ENCODE data around the gene TTC1.

TTC1 gene

GRCh38 chr5:160029004-160029403, 20.1 kb downstream of the TTC1 start:
- Histone ChIP-seq H3K27me3 (ENCODE audit: control insufficient read depth in 1 of 2, insufficient read depth in 2 of 2, low read length in 2 of 2) (no peaks in the 10 kb centered on the region), H3K9me3 (ENCODE audit: low read length) (no peaks in the 10 kb centered on the region), H3K9ac (ENCODE audit: low read length) (no peak overlapping the region), H3K27ac (ENCODE audit: low read depth, low read length) (no peak overlapping the region), H3K36me3 (ENCODE audit: insufficient read depth, low read length) (no peaks in the 10 kb centered on the region), H3K4me1 (ENCODE audit: insufficient read depth, low read length) (peaks cover 6% of the 10 kb centered on the region), H3K4me3 (ENCODE audit: low read depth in 1 of 2, low read length in 2 of 2) (no peak overlapping the region)

DNA sequence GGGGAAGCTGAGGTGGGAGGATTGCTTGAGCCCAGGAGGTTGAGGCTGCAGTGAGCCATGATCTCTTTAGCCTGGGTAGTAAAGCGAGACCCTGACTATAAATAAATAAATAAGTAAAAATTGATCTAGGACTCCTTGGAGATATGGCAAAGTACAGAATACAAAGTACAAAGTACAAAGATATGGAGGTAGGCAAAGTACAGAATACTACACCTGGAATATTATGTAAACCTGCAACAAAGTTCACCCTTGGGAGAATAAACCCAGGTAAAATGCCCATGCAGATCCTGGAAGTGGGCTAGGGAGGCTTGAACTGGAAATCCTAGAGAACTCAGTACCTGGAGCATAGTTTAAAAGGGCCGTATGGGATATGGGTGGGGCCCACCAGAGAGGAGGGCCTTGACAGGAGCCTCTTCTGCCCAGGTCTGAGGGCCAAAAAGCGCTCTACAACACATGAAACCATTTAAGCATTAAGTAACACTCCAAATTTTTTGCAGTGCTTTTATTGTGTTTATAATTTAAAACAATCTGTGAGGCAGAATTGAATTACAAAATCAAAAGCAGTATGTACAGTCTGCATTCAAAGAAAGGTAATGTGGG, 20.7 kb downstream of the TTC1 start:
- Histone ChIP-seq H3K9me3 (ENCODE audit: low read length) (no peaks in the 10 kb centered on the region), H3K27ac (ENCODE audit: low read depth, low read length) (no peak overlapping the region), H3K36me3 (ENCODE audit: insufficient read depth, low read length) (no peaks in the 10 kb centered on the region), H3K4me1 (ENCODE audit: insufficient read depth, low read length) (peaks cover 6% of the 10 kb centered on the region), H3K9ac (ENCODE audit: low read length) (no peak overlapping the region), H3K27me3 (ENCODE audit: control insufficient read depth in 1 of 2, insufficient read depth in 2 of 2, low read length in 2 of 2) (no peaks in the 10 kb centered on the region), H3K4me3 (ENCODE audit: low read depth in 1 of 2, low read length in 2 of 2) (no peak overlapping the region)

DNA sequence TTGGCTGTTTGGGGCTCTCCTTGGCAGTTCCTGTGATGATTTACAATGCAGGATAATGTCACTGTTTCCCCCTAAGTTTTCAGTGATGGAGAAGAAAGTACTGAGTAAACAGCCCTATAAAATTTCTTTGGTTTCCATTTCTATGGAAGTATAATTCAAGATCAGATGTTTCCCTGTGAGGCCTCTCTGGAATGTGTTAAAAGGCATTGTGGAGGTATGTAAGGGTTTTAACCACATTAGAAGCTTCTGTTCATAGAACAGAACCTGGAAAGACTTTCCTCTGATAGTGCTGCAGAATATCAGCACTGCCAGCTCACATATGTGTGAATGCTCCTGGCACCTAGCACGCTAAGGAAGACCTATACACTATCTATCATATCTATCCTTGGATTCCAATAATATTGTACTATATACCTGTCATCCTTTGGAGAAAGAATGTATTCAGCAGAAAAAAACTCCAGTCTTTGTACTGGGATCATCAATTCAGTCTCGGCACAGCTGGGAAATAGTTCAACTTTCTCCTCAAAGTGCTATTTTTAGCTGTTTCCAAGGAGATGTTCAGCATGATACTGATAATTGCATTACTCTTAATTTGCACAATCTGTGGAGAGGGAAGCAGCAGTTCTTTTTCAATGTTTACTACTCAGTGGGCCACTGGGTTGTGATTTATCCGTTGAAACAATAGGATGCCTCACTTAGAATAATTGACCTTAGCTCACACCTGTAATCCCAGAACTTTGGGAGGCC, 21.9 kb downstream of the TTC1 start:
- H3K4me3 ChIP-seq (ENCODE audit: low read depth in 1 of 2, low read length in 2 of 2), result no peak overlapping the region
- no peaks in the 10 kb centered on the region for H3K27me3 ChIP-seq (ENCODE audit: control insufficient read depth in 1 of 2, insufficient read depth in 2 of 2, low read length in 2 of 2)
- H3K27ac ChIP-seq (ENCODE audit: low read depth, low read length), result no peak overlapping the region
- no peaks in the 10 kb centered on the region for H3K9me3 ChIP-seq (ENCODE audit: low read length)
- H3K4me1 ChIP-seq (ENCODE audit: insufficient read depth, low read length), result peaks cover 6% of the 10 kb centered on the region
- no peak overlapping the region for H3K9ac ChIP-seq (ENCODE audit: low read length)
- H3K36me3 ChIP-seq (ENCODE audit: insufficient read depth, low read length), result peaks cover 6% of the 10 kb centered on the region

DNA sequence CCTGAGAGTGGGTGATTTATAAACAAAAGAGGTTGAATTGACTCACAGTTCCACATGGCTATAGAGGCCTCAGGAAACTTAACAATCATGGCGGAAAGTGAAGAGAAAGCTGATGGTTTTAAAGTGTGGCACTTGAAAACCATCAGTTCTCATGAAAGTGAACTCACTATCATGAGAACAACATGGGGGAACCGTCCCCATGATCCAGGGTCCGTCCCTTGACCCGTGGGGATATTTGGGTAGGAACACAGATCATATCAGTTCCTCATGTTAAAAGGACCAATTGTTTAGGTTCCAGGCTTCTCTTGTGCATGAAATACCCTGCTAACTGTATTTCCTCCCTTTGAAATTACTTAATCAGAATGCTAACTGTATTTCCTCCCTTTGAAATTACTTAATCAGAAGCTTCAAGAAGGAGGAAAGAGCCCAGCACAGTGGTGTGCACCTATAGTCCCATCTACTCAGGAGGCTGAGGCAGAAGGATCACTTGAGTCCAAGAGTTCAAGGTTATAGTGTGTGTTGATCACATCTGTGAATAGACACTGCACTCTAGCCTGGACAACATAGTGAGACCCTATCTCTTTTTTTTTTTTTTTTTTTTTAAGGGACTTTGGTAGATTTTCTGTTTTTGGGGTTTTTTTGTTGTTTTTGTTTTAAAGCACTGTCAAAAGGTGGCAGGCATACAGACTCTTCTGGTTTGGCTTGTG, 24.8 kb downstream of the TTC1 start:
- Histone ChIP-seq H3K9ac (ENCODE audit: low read length) (no peak overlapping the region), H3K36me3 (ENCODE audit: insufficient read depth, low read length) (peaks cover 22% of the 10 kb centered on the region), H3K4me3 (ENCODE audit: low read depth in 1 of 2, low read length in 2 of 2) (no peak overlapping the region), H3K4me1 (ENCODE audit: insufficient read depth, low read length) (peaks cover 6% of the 10 kb centered on the region), H3K27ac (ENCODE audit: low read depth, low read length) (no peak overlapping the region), H3K9me3 (ENCODE audit: low read length) (no peaks in the 10 kb centered on the region), H3K27me3 (ENCODE audit: control insufficient read depth in 1 of 2, insufficient read depth in 2 of 2, low read length in 2 of 2) (no peaks in the 10 kb centered on the region)

- no peaks in the 10 kb centered on the region for H3K9me3 ChIP-seq (ENCODE audit: low read length)
- H3K27ac ChIP-seq (ENCODE audit: low read depth, low read length), result no peak overlapping the region
- H3K4me3 ChIP-seq (ENCODE audit: low read depth in 1 of 2, low read length in 2 of 2), result no peak overlapping the region
- H3K36me3 ChIP-seq (ENCODE audit: insufficient read depth, low read length), result peaks cover 27% of the 10 kb centered on the region
- H3K4me1 ChIP-seq (ENCODE audit: insufficient read depth, low read length), result no peaks in the 10 kb centered on the region
- H3K27me3 ChIP-seq (ENCODE audit: control insufficient read depth in 1 of 2, insufficient read depth in 2 of 2, low read length in 2 of 2), result no peaks in the 10 kb centered on the region
- no peak overlapping the region for H3K9ac ChIP-seq (ENCODE audit: low read length)
Measured at GRCh38 chr5:160036243-160036642, 27.3 kb downstream of the TTC1 start.

GRCh38 chr5:160036884-160037283, 27.9 kb downstream of the TTC1 start:
- H3K4me1 ChIP-seq (ENCODE audit: insufficient read depth, low read length), result no peaks in the 10 kb centered on the region
- H3K9ac ChIP-seq (ENCODE audit: low read length), result no peak overlapping the region
- no peaks in the 10 kb centered on the region for H3K27me3 ChIP-seq (ENCODE audit: control insufficient read depth in 1 of 2, insufficient read depth in 2 of 2, low read length in 2 of 2)
- H3K4me3 ChIP-seq (ENCODE audit: low read depth in 1 of 2, low read length in 2 of 2), result no peak overlapping the region
- no peaks in the 10 kb centered on the region for H3K9me3 ChIP-seq (ENCODE audit: low read length)
- H3K27ac ChIP-seq (ENCODE audit: low read depth, low read length), result no peak overlapping the region
- peaks cover 27% of the 10 kb centered on the region for H3K36me3 ChIP-seq (ENCODE audit: insufficient read depth, low read length)

DNA sequence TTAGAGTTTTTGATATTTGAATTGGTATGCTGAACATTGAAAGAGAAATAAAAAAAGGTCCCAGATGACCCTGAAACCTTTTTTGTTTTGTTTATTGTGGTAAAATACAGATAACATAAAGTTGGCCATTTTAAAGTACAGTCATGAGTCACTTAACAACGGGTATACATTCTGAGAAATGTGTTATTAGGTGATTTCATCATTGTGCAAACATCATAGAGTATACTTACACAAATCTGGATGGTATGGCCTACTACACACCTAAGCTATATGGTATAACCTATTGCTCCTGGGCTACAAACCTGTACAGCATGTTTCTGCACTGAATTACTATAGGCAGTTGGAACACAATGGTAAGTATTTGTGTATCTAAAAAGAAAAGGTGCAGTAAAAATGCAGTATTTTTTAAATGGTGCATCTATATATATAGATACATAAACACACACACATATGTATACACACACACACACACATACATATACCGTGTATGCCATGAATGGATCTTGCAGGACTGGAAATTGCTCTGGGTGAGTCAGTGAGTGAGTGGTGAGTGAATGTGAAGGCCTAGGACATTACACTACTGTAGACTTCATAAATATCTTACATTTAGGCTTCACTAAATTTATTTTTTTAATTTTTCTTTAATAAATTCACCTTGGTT, 31.0 kb downstream of the TTC1 start:
- no peak overlapping the region for H3K27ac ChIP-seq (ENCODE audit: low read depth, low read length)
- peaks cover 35% of the 10 kb centered on the region for H3K36me3 ChIP-seq (ENCODE audit: insufficient read depth, low read length)
- no peaks in the 10 kb centered on the region for H3K9me3 ChIP-seq (ENCODE audit: low read length)

DNA sequence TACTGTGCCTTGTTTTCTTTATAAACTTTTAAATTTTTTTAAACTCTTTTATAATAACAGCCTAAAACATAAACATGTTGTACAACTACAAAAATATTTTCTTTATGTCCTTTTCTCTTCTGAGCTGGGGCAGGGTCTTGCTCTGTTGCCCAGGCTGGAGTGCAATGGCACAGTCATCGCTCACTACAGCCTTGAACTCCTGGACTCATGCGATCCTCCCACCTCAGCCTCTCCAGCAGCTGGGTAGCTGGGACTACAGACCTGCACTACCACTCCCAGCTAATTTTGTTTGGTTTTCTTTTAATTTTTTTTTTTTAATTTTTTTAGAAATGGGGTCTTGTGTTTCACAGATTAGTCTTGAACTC, 31.5 kb downstream of the TTC1 start:
- Histone ChIP-seq H3K27ac (ENCODE audit: low read depth, low read length) (no peak overlapping the region), H3K36me3 (ENCODE audit: insufficient read depth, low read length) (peaks cover 30% of the 10 kb centered on the region)

More for the DNA sequence above, 31.0 kb downstream of the TTC1 start:
- Histone ChIP-seq H3K27me3 (ENCODE audit: control insufficient read depth in 1 of 2, insufficient read depth in 2 of 2, low read length in 2 of 2) (no peaks in the 10 kb centered on the region), H3K9ac (ENCODE audit: low read length) (no peak overlapping the region), H3K4me3 (ENCODE audit: low read depth in 1 of 2, low read length in 2 of 2) (no peak overlapping the region), H3K4me1 (ENCODE audit: insufficient read depth, low read length) (no peaks in the 10 kb centered on the region)

GRCh38 chr5:160042671-160043070, 33.7 kb downstream of the TTC1 start:
- Histone ChIP-seq H3K9ac (ENCODE audit: low read length) (no peak overlapping the region), H3K27ac (ENCODE audit: low read depth, low read length) (no peak overlapping the region), H3K4me1 (ENCODE audit: insufficient read depth, low read length) (no peaks in the 10 kb centered on the region), H3K9me3 (ENCODE audit: low read length) (no peaks in the 10 kb centered on the region), H3K27me3 (ENCODE audit: control insufficient read depth in 1 of 2, insufficient read depth in 2 of 2, low read length in 2 of 2) (no peaks in the 10 kb centered on the region), H3K36me3 (ENCODE audit: insufficient read depth, low read length) (peaks cover 14% of the 10 kb centered on the region), H3K4me3 (ENCODE audit: low read depth in 1 of 2, low read length in 2 of 2) (no peak overlapping the region)

More for the DNA sequence above, 31.5 kb downstream of the TTC1 start:
- no peaks in the 10 kb centered on the region for H3K9me3 ChIP-seq (ENCODE audit: low read length)
- H3K4me1 ChIP-seq (ENCODE audit: insufficient read depth, low read length), result no peaks in the 10 kb centered on the region
- H3K9ac ChIP-seq (ENCODE audit: low read length), result no peak overlapping the region
- no peaks in the 10 kb centered on the region for H3K27me3 ChIP-seq (ENCODE audit: control insufficient read depth in 1 of 2, insufficient read depth in 2 of 2, low read length in 2 of 2)
- H3K4me3 ChIP-seq (ENCODE audit: low read depth in 1 of 2, low read length in 2 of 2), result no peak overlapping the region

DNA sequence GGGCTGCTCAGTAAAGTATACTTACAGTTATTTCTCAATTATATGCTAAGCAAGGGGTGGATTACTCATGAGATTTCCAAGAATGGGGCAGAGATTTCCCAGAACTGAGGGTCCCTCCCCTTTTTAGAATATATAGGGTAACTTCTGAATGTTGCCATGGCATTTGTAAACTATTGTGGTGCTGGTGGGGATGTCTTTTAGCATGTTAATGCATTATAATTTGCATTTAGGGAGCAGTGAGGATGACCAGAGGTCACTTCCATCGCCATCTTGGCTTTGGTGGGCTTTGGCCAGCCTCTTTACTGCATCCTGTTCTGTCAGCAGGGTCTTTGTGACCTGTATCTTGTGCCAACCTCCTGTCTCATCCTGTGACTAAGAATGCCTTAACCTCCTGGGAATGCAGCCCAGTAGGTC, 35.5 kb downstream of the TTC1 start:
- no peak overlapping the region for H3K27ac ChIP-seq (ENCODE audit: low read depth, low read length)
- H3K27me3 ChIP-seq (ENCODE audit: control insufficient read depth in 1 of 2, insufficient read depth in 2 of 2, low read length in 2 of 2), result no peaks in the 10 kb centered on the region
- no peak overlapping the region for H3K9ac ChIP-seq (ENCODE audit: low read length)
- no peak overlapping the region for H3K4me3 ChIP-seq (ENCODE audit: low read depth in 1 of 2, low read length in 2 of 2)
- no peaks in the 10 kb centered on the region for H3K9me3 ChIP-seq (ENCODE audit: low read length)
- no peaks in the 10 kb centered on the region for H3K4me1 ChIP-seq (ENCODE audit: insufficient read depth, low read length)
- peaks cover 16% of the 10 kb centered on the region for H3K36me3 ChIP-seq (ENCODE audit: insufficient read depth, low read length)

- H3K4me3 ChIP-seq (ENCODE audit: low read depth in 1 of 2, low read length in 2 of 2), result no peak overlapping the region
- H3K9ac ChIP-seq (ENCODE audit: low read length), result no peak overlapping the region
- H3K27me3 ChIP-seq (ENCODE audit: control insufficient read depth in 1 of 2, insufficient read depth in 2 of 2, low read length in 2 of 2), result no peaks in the 10 kb centered on the region
- H3K36me3 ChIP-seq (ENCODE audit: insufficient read depth, low read length), result peaks cover 18% of the 10 kb centered on the region
- no peaks in the 10 kb centered on the region for H3K4me1 ChIP-seq (ENCODE audit: insufficient read depth, low read length)
- no peaks in the 10 kb centered on the region for H3K9me3 ChIP-seq (ENCODE audit: low read length)
- H3K27ac ChIP-seq (ENCODE audit: low read depth, low read length), result no peak overlapping the region
Measured at GRCh38 chr5:160044967-160045366, 36.0 kb downstream of the TTC1 start.
